ENCODE data around the gene BLTP3A. TPM values are rescaled to one million over a fixed set of nuclear protein-coding genes. Genes with fewer than 3 reads are reported as not detected.
A peak's percentile ranks its signal among the peaks of the same experiment; 100 is the strongest.
"Not testable (repeated sequence)": the region's sequence is repeated elsewhere in the genome, so short reads cannot be mapped to it uniquely, and the experiment has no call there.

BLTP3A gene
- total RNA-seq, 1 experiment from 2014 or later = 6.5 TPM

DNA sequence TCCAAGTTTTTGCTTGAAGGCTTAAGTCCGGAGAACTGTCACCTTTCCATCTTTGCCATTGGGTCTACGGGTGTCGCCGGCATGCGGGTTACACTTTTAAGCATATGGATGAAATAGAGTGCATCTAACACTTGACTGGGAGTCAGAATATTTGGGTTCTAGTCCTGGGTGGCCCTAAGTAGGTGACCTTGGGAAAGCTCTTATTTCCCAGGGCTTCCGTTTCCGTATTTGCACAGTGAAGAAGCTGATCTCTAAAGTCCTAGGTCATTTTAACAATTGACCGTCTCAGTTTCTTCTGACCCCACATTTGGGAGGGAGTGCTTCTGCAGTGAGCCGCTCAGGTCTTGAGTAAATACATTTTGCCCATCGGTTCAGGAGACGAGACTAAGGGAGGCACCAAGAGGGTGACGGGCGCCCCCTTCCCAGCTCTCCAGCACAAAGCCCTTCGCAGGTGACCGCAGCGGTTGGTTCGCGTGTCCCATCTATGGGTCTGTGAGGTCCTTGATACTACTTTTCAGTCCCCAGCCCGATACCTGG is 651 bp upstream of the BLTP3A start:
- DNase-seq (ENCODE audit: low spot score) = peak; percentile 81
- in situ Hi-C loops (cut with HindIII; ENCODE audit: low sequenced_read_pairs) = no loop called here

DNA sequence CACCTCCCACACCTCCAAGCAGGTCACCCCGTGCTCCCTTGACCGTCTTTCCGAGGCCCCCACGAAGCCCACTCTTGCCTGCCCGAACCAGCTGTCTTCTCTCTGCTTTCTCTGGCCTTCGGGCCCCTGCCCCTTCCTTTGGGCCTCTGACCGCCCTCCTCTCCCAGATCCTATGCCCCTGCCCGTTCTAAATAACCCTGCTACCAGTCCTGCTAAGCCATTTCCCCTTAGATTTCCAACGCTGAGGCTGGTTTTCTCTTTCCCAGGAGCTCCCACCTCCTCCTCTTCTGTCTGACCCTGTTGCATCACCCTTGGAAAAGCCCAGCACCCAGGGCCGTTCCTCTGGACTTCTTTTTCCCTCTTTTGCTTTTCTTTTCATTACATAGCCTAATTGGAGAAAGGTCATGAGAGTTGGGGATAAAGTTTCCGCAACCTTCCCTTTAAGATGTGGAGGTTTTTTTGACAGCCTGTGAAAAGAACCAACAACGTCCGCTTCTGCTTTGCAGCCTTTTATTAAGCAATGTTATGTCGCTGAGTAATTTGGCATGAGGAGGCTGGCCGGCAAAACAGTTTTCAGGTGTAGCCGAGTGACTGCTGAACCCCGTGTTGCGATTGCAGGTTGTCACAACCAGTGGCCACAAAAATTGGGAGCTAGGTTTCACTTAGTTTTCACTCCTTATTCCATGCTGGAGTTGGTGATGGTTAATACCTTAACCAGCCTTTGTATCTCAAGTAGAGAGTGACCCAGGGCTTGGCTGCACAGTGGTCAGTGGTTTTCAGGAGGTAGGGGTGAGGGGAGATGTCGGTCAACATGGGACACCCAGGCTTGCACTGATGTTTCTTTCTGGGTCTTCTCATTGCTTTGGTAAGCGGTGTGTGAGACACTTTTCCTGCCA is 970 bp downstream of the BLTP3A start:
- in situ Hi-C loops (cut with HindIII; ENCODE audit: low sequenced_read_pairs) = no loop called here
- peak; percentile 47 for DNase-seq (ENCODE audit: low spot score)

DNA sequence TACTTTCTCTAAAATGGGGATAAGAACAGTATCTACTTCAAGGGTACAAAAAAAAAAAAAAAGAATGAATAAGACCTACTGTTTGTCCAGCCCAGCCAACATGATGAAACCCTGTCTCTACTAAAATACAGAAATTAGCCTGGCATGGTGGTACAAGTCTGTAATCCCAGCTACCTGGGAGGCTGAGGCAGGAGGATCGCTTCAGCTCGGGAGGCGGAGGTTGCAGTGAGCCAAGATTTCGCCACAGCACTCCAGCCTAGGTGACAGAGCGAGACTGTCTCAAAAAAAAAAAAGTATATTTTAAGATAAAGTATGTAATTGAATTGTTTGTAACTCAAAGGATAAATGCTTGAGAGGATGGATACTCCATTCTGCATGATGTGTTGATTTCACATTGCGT is 2.0 kb downstream of the BLTP3A start:
- in situ Hi-C loops (cut with HindIII; ENCODE audit: low sequenced_read_pairs) = no loop called here
- DNase-seq (ENCODE audit: low spot score) = no peak

DNA sequence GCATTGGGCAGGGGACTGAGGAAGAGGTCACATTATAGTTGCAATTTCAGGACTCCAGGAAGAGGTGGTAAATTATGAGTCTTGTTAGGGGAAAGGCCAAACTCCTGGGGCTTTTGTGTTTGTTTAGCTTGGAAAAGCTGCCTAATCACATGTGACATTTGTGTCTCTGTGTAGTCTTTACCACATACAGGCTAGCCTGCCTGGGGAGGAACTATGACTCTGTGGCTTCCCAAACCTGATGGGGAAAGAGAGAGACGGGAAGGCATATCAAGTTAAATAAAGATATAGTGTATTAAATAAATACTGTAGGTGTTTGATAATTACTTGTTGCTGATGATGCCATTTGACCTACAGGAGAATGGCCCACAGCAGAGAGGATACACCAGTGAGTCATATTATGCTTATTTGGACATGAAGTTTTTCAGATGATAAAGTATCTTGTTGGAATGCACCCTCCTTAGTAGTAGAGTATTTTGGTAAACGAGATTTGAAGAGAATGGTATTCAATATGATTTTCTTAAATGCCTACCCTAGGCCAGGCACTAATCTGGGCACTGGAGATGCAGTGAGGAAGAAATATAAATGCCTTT is 4.0 kb downstream of the BLTP3A start:
- no peak for DNase-seq (ENCODE audit: low spot score)
- in situ Hi-C loops (cut with HindIII; ENCODE audit: low sequenced_read_pairs) = no loop called here

DNA sequence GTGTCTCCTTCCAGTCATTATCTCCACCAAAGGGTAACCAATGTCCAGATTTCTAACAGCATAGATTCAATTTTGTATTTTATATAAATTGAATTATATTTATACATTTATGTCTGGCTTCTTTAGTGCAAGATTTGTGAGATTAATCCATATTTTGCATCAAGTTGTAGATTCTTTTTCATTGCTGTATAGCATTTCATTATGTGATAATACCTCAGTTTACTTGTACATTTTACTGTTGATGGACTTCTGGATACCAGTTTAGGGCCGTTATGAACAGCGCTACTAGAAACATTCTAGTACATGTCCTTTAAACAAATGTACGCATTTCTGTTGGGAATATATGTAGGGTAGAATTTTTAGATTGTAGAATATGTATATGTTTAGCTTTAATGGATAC is 6.2 kb downstream of the BLTP3A start:
- in situ Hi-C loops (cut with HindIII; ENCODE audit: low sequenced_read_pairs) = no loop called here

DNA sequence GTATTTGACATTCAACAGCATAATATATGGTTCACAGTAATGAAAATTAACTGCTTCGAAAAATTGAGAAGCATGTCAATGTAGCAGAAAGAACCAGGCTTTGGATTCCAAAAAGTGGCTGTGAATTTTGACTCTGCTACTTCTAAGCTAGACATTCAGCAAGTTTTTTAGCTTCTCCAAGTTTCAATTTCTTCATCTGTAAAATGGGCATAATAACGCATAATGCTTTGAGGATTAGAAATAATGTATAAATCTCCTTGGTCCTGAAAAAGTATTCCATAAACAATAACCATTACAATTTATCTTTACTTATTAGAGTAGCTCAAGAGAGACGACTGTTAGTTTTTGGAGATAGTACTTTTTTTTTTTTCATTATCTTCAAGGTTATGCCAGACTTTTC is 7.7 kb downstream of the BLTP3A start:
- DNase-seq (ENCODE audit: low spot score) = no peak
- in situ Hi-C loops (cut with HindIII; ENCODE audit: low sequenced_read_pairs) = no loop called here

More for the DNA sequence above, 6.2 kb downstream of the BLTP3A start:
- no peak for DNase-seq (ENCODE audit: low spot score)

DNA sequence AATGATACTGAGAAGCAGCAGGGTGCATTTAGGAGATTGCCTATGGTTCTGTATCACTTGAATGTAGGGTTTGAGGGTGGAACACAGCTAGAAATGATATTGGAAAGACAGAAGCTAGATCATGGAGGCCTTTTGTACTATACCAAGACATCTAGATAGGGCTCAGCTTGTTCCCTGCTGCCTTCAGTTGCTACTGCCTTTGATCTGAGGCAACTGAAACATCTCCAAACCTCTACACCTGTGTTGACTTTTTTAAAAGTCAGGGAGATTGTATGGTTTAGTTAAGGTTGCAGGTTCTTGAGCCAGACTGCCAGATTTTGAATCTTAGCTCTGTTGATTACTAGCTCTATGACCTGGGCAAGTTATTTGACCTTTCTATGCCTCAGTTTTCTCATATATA is 12.7 kb downstream of the BLTP3A start:
- in situ Hi-C loops (cut with HindIII; ENCODE audit: low sequenced_read_pairs) = no loop called here
- DNase-seq (ENCODE audit: low spot score) = no peak

DNA sequence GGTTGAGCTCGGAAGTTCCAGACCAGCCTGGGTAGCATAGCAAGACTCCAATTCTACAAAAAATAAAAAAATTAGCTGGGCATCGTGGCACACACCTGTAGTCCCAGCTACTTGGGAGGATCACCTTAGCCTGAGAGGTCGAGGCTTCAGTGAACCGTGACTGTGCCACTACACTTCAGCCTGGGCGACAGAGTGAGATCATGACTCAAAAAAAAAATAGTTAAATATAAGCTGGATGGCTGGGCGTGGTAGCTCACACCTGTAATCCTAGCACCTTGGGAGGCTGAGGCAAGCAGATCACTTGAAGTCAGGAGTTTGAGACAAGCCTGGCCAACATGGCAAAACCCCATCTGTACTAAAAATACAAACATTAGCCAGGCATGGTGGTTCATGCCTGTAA is 13.2 kb downstream of the BLTP3A start:
- DNase-seq (ENCODE audit: low spot score); in situ Hi-C loops (cut with HindIII; ENCODE audit: low sequenced_read_pairs): not testable (repeated sequence)

DNA sequence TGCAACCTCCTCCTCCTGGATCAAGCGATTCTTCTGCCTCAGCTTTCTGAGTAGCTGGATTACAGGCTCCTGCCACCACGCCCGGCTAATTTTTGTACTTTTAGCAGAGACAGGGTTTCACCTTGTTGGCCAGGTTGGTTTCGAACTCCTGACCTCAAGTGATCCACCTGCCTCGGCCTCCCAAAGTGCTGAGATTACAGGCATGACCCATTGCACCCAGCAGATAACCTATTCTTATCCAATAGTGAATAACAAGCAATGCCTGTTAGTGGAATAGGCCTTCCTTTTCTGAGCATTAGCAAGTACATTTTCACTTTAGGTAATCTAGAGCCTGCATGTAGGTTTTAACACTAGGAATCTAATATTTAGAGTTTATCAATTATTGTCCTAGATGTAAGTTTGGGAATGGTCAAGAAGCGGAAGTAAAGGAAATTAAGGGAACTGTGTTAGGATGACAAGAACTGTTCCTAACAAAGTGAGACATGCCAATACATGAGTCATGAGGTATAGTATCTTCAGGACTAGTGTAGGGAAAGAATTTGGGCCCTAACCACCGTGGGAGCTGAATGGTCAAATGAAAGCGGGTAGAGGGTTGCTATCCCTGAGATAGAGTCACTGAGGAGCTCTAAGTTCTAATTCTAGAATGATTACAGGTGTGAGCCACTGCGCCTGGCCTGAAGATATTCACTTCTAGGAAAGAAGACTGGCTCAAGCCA is 15.0 kb downstream of the BLTP3A start:
- DNase-seq (ENCODE audit: low spot score) = no peak
- in situ Hi-C loops (cut with HindIII; ENCODE audit: low sequenced_read_pairs) = no loop called here

DNA sequence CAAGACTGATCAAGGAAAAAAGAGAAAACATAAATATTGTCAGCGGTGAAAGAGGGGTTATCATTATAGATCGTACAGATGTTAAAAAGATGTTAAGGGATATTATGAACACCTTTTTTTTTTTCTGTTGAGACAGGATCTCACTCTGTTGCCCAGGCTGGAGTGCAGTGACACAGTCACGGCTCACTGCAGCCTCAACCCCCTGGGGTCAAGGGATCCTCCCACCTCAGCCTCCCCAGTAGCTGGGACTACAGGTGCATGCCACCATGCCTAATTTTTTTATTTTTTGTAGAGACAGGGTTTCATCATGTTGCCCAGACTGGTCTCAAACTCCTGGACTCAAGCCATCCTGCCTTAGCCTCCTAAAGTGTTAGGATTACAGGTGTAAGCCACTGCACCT is 16.6 kb downstream of the BLTP3A start:
- DNase-seq (ENCODE audit: low spot score); in situ Hi-C loops (cut with HindIII; ENCODE audit: low sequenced_read_pairs): not testable (repeated sequence)

DNA sequence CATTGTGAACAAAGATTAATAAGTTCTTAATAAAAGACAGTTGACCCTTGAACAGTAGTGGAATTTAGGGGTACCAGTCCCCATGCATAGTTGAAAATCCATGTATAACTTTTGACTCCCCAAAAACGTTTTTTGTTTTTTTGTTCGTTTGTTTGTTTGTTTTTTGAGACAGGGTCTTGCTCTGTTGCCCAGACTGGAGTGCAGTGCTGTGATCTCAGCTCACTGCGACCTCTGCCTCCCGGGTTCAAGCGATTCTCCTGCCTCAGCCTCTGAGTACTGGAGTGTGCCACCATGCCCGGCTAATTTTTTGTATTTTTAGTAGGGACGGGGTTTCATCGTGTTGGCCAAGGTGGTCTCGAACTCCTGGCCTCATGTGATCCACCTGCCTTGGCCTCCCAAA is 17.5 kb downstream of the BLTP3A start:
- DNase-seq (ENCODE audit: low spot score); in situ Hi-C loops (cut with HindIII; ENCODE audit: low sequenced_read_pairs): not testable (repeated sequence)

DNA sequence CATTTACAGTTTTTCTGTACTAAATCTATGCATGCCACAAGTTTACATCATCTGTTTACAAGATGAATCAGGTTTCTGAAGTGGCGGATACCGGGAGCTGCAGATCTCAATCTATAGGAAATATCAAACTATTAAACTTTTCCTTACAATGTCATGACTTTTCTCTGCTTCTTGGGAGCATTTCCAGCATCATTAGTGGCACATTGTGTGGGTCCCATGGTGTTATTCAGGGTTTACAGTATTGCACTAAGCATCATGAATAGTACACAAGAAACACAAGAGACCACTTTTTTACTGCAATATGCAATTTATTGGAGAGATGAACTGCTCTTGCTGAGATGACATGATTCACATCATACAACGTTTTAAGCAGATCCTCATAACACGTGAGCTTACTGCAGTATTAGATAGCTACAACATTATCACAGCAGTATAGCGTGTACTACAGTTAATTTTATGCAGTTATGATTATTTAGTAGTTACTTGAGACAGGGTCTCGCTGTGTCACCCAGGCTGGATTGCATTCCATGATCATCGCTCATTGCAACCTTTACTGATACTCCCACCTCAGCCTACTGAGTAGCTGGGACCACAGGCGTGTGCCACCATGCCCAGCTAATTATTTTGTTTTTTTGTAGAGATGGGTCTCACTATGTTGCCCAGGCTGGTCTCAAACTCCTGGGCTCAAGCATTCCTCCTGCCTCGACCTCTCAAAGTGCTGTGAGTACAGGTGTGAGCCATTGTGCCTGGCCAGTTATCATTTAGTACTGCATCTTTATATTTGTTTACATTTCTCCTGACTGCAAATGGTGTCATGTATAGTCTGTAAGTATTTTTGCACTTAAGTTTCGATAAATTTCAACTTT is 18.4 kb downstream of the BLTP3A start:
- in situ Hi-C loops (cut with HindIII; ENCODE audit: low sequenced_read_pairs) = no loop called here
- no peak for DNase-seq (ENCODE audit: low spot score)

DNA sequence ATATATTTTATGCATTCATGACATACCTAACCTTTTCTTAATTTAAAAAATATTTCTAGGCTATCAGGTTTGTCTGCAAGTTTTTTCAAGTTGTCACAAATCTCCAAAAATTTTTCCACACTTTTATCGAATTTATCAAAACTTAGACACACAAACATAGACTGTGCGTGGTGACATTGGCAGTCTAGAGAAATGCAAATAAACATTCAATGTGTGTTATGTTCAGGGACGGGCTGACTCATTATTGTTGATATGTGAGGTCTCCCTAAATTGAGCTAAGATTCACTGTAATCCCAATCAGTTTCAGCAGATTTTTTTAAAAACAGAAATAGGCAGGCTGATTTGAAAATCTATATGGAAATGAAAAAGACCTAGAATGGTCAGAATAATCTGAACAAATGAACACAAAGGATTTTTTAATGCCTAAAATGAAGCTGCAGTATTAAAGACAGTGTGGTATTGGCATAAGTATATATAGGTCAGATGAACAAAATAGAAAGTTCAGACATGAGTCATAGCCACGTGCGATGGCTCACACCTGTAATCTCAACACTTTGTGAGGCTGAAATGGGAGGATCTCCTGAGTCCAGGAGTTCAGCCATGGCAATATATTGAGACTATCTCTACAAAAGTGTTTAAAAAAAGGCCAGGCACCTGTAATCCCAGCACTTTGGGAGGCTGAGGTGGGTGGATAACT is 19.2 kb downstream of the BLTP3A start:
- in situ Hi-C loops (cut with HindIII; ENCODE audit: low sequenced_read_pairs) = no loop called here
- DNase-seq (ENCODE audit: low spot score) = no peak

DNA sequence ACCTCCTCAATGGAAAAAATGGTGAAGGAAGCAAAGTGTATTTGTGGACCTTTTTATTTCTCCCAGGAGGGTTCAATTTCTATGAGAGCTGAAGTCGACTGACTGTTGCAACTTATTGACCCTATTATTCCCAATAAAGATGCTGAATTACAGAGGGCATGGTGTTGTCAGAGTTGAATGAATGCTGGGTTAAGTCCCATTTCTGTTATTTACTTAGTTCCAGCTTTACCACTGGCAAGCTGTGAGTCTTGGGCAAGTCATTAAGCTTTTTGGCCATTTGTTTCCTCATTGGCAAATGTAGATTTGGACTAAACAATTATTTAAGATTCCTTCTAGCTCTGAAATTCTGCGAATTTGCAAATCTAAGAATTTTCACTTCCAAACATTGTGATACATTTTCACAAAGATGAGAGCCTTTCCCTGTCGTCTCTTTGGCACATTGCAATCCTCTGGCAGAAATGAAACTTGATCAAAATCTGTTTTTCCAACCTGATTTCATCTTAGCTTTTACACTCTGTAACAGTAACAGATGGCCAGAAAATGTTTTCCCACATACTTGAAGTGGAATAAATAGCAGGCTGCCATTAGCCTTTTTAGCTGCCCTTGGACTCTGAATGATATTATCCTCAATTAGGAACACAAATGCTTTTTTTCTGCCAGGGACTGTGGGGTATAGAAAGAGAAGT is 21.3 kb downstream of the BLTP3A start:
- DNase-seq (ENCODE audit: low spot score) = peak; percentile 78
- in situ Hi-C loops (cut with HindIII; ENCODE audit: low sequenced_read_pairs) = no loop called here

DNA sequence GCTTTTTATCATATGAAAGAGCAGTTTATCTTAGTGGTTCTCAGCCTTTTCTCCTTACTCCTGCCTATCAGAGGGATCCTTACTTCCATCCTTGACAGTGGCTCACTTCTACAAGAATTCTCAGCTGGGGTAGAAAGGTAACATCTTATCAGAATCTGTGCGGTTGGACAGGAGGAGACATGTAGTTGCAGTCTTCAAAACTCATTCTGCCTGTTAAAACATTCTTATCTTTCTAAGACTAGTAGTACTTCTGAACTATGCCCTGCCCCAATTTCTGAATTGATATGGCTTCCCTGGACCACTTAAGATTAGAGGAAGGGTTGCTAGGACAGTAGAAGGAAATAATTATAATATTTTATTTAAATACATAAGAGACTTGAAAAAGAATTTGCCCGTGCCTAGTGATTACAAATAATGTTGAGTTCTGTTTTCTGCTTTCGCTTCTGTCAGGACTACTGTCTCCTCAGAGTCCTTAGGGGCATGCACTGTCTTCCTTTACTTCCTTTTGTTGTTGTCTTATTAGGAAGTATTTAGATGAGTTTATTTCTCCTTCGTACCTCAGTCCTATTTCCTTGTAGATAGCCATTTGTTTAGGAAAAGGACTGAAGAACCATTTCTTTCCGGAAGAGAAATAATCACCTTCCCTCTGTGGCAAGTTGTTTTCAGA is 24.9 kb downstream of the BLTP3A start:
- in situ Hi-C loops (cut with HindIII; ENCODE audit: low sequenced_read_pairs) = no loop called here

DNA sequence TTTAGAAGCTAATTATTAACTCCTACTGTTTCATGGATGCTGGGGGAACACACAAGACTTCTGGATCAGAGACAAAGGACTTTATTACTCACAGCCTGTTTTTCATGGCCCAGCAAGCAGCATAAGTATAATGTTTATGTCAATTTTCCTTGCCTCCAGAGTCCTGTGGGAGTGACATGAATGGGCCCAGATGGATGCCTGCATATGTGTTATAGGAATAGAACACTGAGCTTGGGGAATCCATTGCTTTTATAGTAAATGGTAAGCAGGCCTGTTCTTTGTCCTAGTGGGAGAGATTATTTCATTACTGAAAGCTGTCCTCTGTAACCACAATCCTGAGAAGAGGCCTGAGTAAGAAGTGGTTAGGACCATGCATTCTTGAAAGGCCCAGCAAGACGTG is 25.6 kb downstream of the BLTP3A start:
- no peak for DNase-seq (ENCODE audit: low spot score)
- in situ Hi-C loops (cut with HindIII; ENCODE audit: low sequenced_read_pairs) = no loop called here

More for the DNA sequence above, 24.9 kb downstream of the BLTP3A start:
- no peak for DNase-seq (ENCODE audit: low spot score)

DNA sequence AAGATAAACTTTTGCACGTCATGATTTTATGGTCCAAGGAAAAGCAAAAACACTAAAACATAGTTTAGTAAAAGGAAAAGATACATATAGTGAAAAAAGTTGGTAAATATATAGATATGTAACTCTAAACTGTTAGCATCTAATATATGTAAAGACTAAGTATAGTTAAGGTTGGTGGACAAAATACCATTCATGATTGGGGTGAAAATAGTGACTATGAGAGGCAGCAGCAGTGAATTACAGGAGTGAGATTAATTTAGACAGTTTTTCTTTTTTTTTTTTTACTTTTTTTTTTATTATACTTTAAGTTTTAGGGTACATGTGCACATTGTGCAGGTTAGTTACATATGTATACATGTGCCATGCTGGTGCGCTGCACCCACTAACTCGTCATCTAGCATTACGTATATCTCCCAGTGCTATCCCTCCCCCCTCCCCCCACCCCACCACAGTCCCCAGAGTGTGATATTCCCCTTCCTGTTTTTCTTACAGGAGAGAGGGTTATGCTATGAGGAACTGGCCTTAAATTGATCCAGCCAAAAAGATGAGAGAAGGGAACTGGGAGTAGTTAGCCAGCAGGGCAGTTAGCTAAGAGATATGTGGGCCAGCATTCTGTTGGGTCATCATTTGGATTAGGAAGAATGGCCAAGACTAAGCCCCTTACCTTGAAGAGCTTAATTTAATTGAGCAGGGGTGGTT is 27.1 kb downstream of the BLTP3A start:
- DNase-seq (ENCODE audit: low spot score); in situ Hi-C loops (cut with HindIII; ENCODE audit: low sequenced_read_pairs): not testable (repeated sequence)
